ENCODE data around the gene MEIOC.

- TF ChIP-seq EZH2 (IDR thresholded peaks at IDR 0.05; ENCODE audit: borderline replicate concordance, insufficient read depth, low read depth, low read length, poor library complexity, severe bottlenecking) (no peak), CTCF (IDR thresholded peaks at IDR 0.05) (no peak)
Measured at GRCh38 chr17:44637066-44637465, 19.2 kb upstream of the MEIOC start.

All from B cell (primary cell).